Lower lobe of right lung (tissue), 2 donors: Measurements from ENCODE around the gene KPTN. TPM values are rescaled to one million over a fixed set of nuclear protein-coding genes. Genes with fewer than 3 reads are reported as not detected.

Experiments
- ATAC-seq, 2 donors: fragments of 200-7000 bp; cut with Tn5 transposase; one replicate each; pipeline ENCODE4 v1.9.1; 2020 to 2022; ENCODE audit warnings: mild to moderate bottlenecking in 2 of 2, moderate library complexity in 2 of 2
- DNase-seq: peaks from one replicate; pipeline ENCODE4 v3.0.0-alpha.2; 2020
- H3K27ac ChIP-seq: fragments of 200-600 bp; one replicate; pipeline ENCODE4 v1.8.0; 2022
- H3K27me3 ChIP-seq: fragments of 200-600 bp; one replicate; pipeline ENCODE4 v1.8.0; 2022; ENCODE audit warnings: low read depth
- H3K36me3 ChIP-seq: fragments of 200-600 bp; one replicate; pipeline ENCODE4 v1.8.0; 2022; ENCODE audit warnings: mild to moderate bottlenecking
- H3K4me1 ChIP-seq: fragments of 200-600 bp; one replicate; pipeline ENCODE4 v1.8.0; 2022
- H3K4me3 ChIP-seq: fragments of 200-600 bp; one replicate; pipeline ENCODE4 v1.8.0; 2022; ENCODE audit warnings: mild to moderate bottlenecking
- H3K9me3 ChIP-seq: fragments of 200-600 bp; one replicate; pipeline ENCODE4 v1.8.0; 2022
- intact Hi-C: fragments of 100-400 bp; cut with DNase I; formaldehyde crosslinking; loops from one replicate; pipeline ENCODE4 v1.11.0; 2022
- total RNA-seq: library from RNA; stranded (reverse); fragmentation: NEBNext Ultra II Directional; extraction: Animal tissue kit (Norgen Biotek cat#: 25700); gene quantifications from one replicate; pipeline ENCODE4 v1.2.1, GENCODE V29; 2021
- TF ChIP-seq, protein P1 (sequence below): fragments of 200-600 bp; IDR thresholded peaks from one replicate; pipeline ENCODE4 v1.8.0; 2022; ENCODE audit warnings: antibody characterized with exemption, mild to moderate bottlenecking
- donor health status: DM: no; HTN: yes; CAD: no; lungs with severe emphysema.

The KPTN gene
- total RNA-seq, 1 donor from 2014 or later: 14.5 TPM

DNA sequence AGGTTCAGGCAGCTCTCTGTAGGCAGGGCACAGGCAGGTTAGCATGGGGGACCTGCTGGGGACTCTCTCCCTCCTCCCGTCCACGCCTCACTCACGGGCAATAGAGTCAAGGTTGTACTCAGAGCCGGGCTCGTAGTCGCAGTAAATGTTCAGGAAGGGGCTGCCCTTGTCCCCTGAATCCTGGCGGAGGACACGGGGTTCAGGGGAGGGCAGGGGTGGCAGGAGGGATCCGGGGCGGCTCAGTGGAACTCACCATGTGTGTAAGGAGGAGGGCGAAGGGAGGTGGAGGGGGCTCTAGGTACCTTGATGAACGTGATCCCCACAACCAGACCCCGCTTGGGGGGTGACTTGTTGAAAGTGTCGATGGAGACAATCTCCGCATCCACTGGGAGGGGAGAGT lies 819 bp downstream of the KPTN start:
- H3K27me3 ChIP-seq: no peaks in the 10 kb centered on the region
- no peak overlapping the region for H3K27ac ChIP-seq
- peaks cover 16% of the 10 kb centered on the region for H3K4me1 ChIP-seq
- H3K4me3 ChIP-seq: peak overlapping the region; percentile 65
- TF ChIP-seq, protein P1, sequence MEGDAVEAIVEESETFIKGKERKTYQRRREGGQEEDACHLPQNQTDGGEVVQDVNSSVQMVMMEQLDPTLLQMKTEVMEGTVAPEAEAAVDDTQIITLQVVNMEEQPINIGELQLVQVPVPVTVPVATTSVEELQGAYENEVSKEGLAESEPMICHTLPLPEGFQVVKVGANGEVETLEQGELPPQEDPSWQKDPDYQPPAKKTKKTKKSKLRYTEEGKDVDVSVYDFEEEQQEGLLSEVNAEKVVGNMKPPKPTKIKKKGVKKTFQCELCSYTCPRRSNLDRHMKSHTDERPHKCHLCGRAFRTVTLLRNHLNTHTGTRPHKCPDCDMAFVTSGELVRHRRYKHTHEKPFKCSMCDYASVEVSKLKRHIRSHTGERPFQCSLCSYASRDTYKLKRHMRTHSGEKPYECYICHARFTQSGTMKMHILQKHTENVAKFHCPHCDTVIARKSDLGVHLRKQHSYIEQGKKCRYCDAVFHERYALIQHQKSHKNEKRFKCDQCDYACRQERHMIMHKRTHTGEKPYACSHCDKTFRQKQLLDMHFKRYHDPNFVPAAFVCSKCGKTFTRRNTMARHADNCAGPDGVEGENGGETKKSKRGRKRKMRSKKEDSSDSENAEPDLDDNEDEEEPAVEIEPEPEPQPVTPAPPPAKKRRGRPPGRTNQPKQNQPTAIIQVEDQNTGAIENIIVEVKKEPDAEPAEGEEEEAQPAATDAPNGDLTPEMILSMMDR: no peak
- intact Hi-C loops: no loop called here
- H3K9me3 ChIP-seq: no peaks in the 10 kb centered on the region
- DNase-seq (no peak), ATAC-seq (no peak)
- H3K36me3 ChIP-seq: peaks cover 11% of the 10 kb centered on the region

- peaks cover 16% of the 10 kb centered on the region for H3K4me1 ChIP-seq
- no peak overlapping the region for H3K4me3 ChIP-seq
- H3K27me3 ChIP-seq: no peaks in the 10 kb centered on the region
- intact Hi-C loops: no loop called here
- no peak overlapping the region for H3K27ac ChIP-seq
- TF ChIP-seq, protein P1: no peak
- DNase-seq (no peak), ATAC-seq (no peak)
- H3K36me3 ChIP-seq: no peaks in the 10 kb centered on the region
- no peaks in the 10 kb centered on the region for H3K9me3 ChIP-seq
Measured at GRCh38 chr19:47481460-47482052, 2.5 kb downstream of the KPTN start.

DNA sequence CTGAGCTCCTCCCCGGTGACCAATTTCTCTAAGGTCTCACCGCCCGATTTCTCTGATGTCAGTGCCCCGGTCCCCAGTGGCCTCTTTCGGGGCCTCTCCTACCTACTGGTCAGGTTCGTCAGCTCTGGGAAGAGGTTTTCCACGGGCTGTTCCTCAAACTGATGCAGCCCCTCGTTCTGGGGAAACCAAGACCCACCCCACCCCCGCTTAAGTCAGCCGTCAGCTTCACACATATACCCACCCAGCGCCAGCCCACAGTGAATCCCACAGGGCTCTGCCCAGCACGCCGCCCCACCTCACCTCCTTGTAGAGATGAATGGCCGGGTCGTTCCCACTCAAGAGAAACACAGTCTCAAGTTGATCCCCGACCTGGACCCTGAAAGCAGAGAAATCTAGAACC lies 3.4 kb downstream of the KPTN start:
- no peak overlapping the region for H3K4me3 ChIP-seq
- H3K36me3 ChIP-seq: no peaks in the 10 kb centered on the region
- no peaks in the 10 kb centered on the region for H3K9me3 ChIP-seq
- H3K27ac ChIP-seq: no peak overlapping the region
- ATAC-seq (no peak), DNase-seq (no peak)
- H3K4me1 ChIP-seq: peaks cover 16% of the 10 kb centered on the region
- intact Hi-C loops: no loop called here
- no peaks in the 10 kb centered on the region for H3K27me3 ChIP-seq
- TF ChIP-seq, protein P1: no peak

GRCh38 chr19:47479701-47480503 lies 4.1 kb downstream of the KPTN start:
- TF ChIP-seq, protein P1: no peak
- H3K9me3 ChIP-seq: no peaks in the 10 kb centered on the region
- no peak overlapping the region for H3K27ac ChIP-seq
- peak overlapping the region; percentile 8 for H3K4me3 ChIP-seq
- ATAC-seq (peak in 1 of 2 donors; percentile 13), DNase-seq (peak; percentile 73)
- intact Hi-C loops: no loop called here
- no peaks in the 10 kb centered on the region for H3K36me3 ChIP-seq
- no peaks in the 10 kb centered on the region for H3K27me3 ChIP-seq
- peaks cover 14% of the 10 kb centered on the region for H3K4me1 ChIP-seq

- Histone ChIP-seq H3K4me3 (no peak overlapping the region), H3K9me3 (no peaks in the 10 kb centered on the region), H3K36me3 (no peaks in the 10 kb centered on the region), H3K27me3 (peaks cover 18% of the 10 kb centered on the region), H3K27ac (no peak overlapping the region), H3K4me1 (no peaks in the 10 kb centered on the region)
- intact Hi-C loops: no loop called here
- TF ChIP-seq, protein P1: no peak
- no peak for DNase-seq
- no peak for ATAC-seq
Measured at GRCh38 chr19:47476438-47476972, 7.5 kb downstream of the KPTN start.
